Aorta (tissue), 5 donors: ENCODE results near the gene NECTIN4. TPM values are rescaled to one million over a fixed set of nuclear protein-coding genes. Genes with fewer than 3 reads are reported as not detected.

ENCODE experiments used
- ATAC-seq: fragments of 200-7000 bp; cut with Tn5 transposase; one replicate; pipeline ENCODE4 v1.9.1; 2022; ENCODE audit warnings: moderate library complexity; ENCODE audit not compliant: low FRiP score
- DNase-seq, 2 donors: peaks; one replicate each; pipeline ENCODE4 v3.0.0-alpha.2; 2020
- H3K27ac ChIP-seq, 2 donors: one replicate each; pipeline ENCODE4 v1.5.1; 2013; ENCODE audit warnings: low read length in 2 of 2, mild to moderate bottlenecking in 2 of 2, moderate library complexity in 2 of 2, control low read depth in 1 of 2, inconsistent platforms in 1 of 2, low read depth in 1 of 2
- H3K27me3 ChIP-seq, 2 donors: one replicate each; pipeline ENCODE4 v1.6.1; 2013; ENCODE audit warnings: control low read depth in 1 of 2, low read length in 1 of 2, mild to moderate bottlenecking in 1 of 2, moderate library complexity in 1 of 2; ENCODE audit not compliant: insufficient read depth in 2 of 2, control insufficient read depth in 1 of 2
- H3K36me3 ChIP-seq, 2 donors: one replicate each; pipeline ENCODE4 v1.6.1; 2013; ENCODE audit warnings: control low read depth in 1 of 2, low read length in 1 of 2, mild to moderate bottlenecking in 1 of 2; ENCODE audit not compliant: insufficient read depth in 2 of 2, control insufficient read depth in 1 of 2
- H3K4me1 ChIP-seq, 2 donors: one replicate each; pipeline ENCODE4 v1.6.1; 2013; ENCODE audit warnings: low read length in 2 of 2, control low read depth in 1 of 2, mild to moderate bottlenecking in 1 of 2, moderate library complexity in 1 of 2; ENCODE audit not compliant: insufficient read depth in 2 of 2, control insufficient read depth in 1 of 2
- H3K4me3 ChIP-seq, 2 donors: one replicate each; pipeline ENCODE4 v1.5.1; 2013; ENCODE audit warnings: low read length in 2 of 2, control low read depth in 1 of 2, mild to moderate bottlenecking in 1 of 2
- H3K9me3 ChIP-seq: one replicate; pipeline ENCODE4 v1.6.1; 2013; ENCODE audit warnings: mild to moderate bottlenecking, low read length; ENCODE audit not compliant: control insufficient read depth
- WGBS, 2 donors: extraction: QIAGEN DNeasy Blood & Tissue Kit; methylation state at CpG; one replicate each; pipeline ENCODE4 v1.1.7; 2013; 5-methylcytosine and 5-hydroxymethylcytosine counted together
- intact Hi-C, 2 donors: fragments of 100-400 bp; cut with DNase I; formaldehyde crosslinking; loops; one replicate each; pipeline versions ENCODE4 v1.14.2 to v1.15.0; 2022
- polyA plus RNA-seq, 2 donors: library from polyadenylated mRNA; stranded (reverse); fragments of 200-250 nt; gene quantifications; one replicate each; pipeline ENCODE4 v1.2.3, GENCODE V29; 2013
- total RNA-seq, 2 donors: library from RNA; stranded (reverse); fragmentation: NEBNext Ultra II Directional; extraction: Animal tissue kit (Norgen Biotek cat#: 25700); gene quantifications; one replicate each; pipeline ENCODE4 v1.2.1, GENCODE V29; 2021
- donor health status: healthy with polysubstance abuse.
- donor health status: Bipolar disorder and iron deficiency.
- donor health status: DM: no; HTN: no; CAD: no.
- donor health status: DM: no; HTN: no; CAD: no.
- donor health status: DM: yes; HTN: yes; CAD: no.

NECTIN4 gene
- total and polyA plus RNA-seq, 4 donors: 0.24 to 0.26 TPM; not detected in 2

GRCh38 chr1:161021165-161021969, 68.0 kb downstream of the NECTIN4 start:
- Histone ChIP-seq H3K9me3 (no peaks in the 10 kb centered on the region), H3K27me3 (no peaks in the 10 kb centered on the region), H3K36me3 (no peaks in the 10 kb centered on the region), H3K4me1 (no peaks in the 10 kb centered on the region), H3K27ac (no peak overlapping the region), H3K4me3 (peak overlapping the region; percentile 15 to 44)
- intact Hi-C loops: no loop called here
- DNase-seq (peak; percentile 79 to 89), ATAC-seq (peak; percentile 88)
- WGBS, 2 donors: 13 to 14% methylated on average over 34 of the region's 34 CpGs

Other genes with a start within 250 kb of the NECTIN4 start
- gene CD244, start 226.7 kb downstream of the NECTIN4 start, total RNA-seq: 1 to 10 TPM in 1 of 2 donors, under 1 TPM in 1; 0.36 to 1.9 TPM
- gene CD244, start 226.7 kb downstream of the NECTIN4 start, polyA plus RNA-seq: under 1 TPM; 0.26 to 0.75 TPM
- gene ITLN1, start 204.4 kb downstream of the NECTIN4 start, total RNA-seq: 1 to 10 TPM in 1 of 2 donors, under 1 TPM in 1; 0.78 to 1.8 TPM
- gene ITLN1, start 204.4 kb downstream of the NECTIN4 start, polyA plus RNA-seq: 10 to 100 TPM; 58.6 to 72.6 TPM
- gene ITLN2, start 134.7 kb downstream of the NECTIN4 start, total RNA-seq: not detected
- gene ITLN2, start 134.7 kb downstream of the NECTIN4 start, polyA plus RNA-seq: 1 to 10 TPM; 4.5 to 5.5 TPM
- 10 to 100 TPM; 21.7 to 26.0 TPM for gene F11R, start 68.4 kb downstream of the NECTIN4 start, total RNA-seq
- 1 to 10 TPM; 2.4 to 8.0 TPM for gene F11R, start 68.4 kb downstream of the NECTIN4 start, polyA plus RNA-seq
- gene TSTD1, start 50.6 kb downstream of the NECTIN4 start, total RNA-seq: 10 to 100 TPM in 1 of 2 donors, 1 to 10 TPM in 1; 9.1 to 12.5 TPM
- gene TSTD1, start 50.6 kb downstream of the NECTIN4 start, polyA plus RNA-seq: 10 to 100 TPM; 13.2 to 31.9 TPM
- gene USF1, start 43.6 kb downstream of the NECTIN4 start, total RNA-seq: 10 to 100 TPM; 42.2 to 67.0 TPM
- gene USF1, start 43.6 kb downstream of the NECTIN4 start, polyA plus RNA-seq: 100 to 1,000 TPM in 1 of 2 donors, 10 to 100 TPM in 1; 33.8 to 124 TPM
- 10 to 100 TPM; 14.7 to 20.5 TPM for gene ARHGAP30, start 19.7 kb downstream of the NECTIN4 start, total RNA-seq
- 10 to 100 TPM in 1 of 2 donors, 1 to 10 TPM in 1; 1.3 to 12.1 TPM for gene ARHGAP30, start 19.7 kb downstream of the NECTIN4 start, polyA plus RNA-seq
- gene KLHDC9, start 8.8 kb upstream of the NECTIN4 start, total RNA-seq: 1 to 10 TPM in 1 of 2 donors, under 1 TPM in 1; 0.78 to 2.5 TPM
- gene KLHDC9, start 8.8 kb upstream of the NECTIN4 start, polyA plus RNA-seq: 10 to 100 TPM in 1 of 2 donors, 1 to 10 TPM in 1; 7.9 to 14.8 TPM
- 10 to 100 TPM; 36.4 to 42.3 TPM for gene PFDN2, start 28.5 kb upstream of the NECTIN4 start, total RNA-seq
- gene PFDN2, start 28.5 kb upstream of the NECTIN4 start, polyA plus RNA-seq: 100 to 1,000 TPM in 1 of 2 donors, 10 to 100 TPM in 1; 74.6 to 116 TPM
- 10 to 100 TPM; 31.1 to 41.6 TPM for gene NIT1, start 28.5 kb upstream of the NECTIN4 start, total RNA-seq
- 10 to 100 TPM; 47.6 to 50.5 TPM for gene NIT1, start 28.5 kb upstream of the NECTIN4 start, polyA plus RNA-seq
- gene DEDD, start 43.1 kb upstream of the NECTIN4 start, total RNA-seq: 10 to 100 TPM; 44.7 to 46.8 TPM
- 10 to 100 TPM; 25.2 to 39.7 TPM for gene DEDD, start 43.1 kb upstream of the NECTIN4 start, polyA plus RNA-seq
- gene UFC1, start 64.4 kb upstream of the NECTIN4 start, total RNA-seq: 10 to 100 TPM; 64.2 to 70.3 TPM
- 100 to 1,000 TPM; 143 to 184 TPM for gene UFC1, start 64.4 kb upstream of the NECTIN4 start, polyA plus RNA-seq
- 10 to 100 TPM; 16.4 to 28.1 TPM for gene USP21, start 69.9 kb upstream of the NECTIN4 start, total RNA-seq
- gene USP21, start 69.9 kb upstream of the NECTIN4 start, polyA plus RNA-seq: 10 to 100 TPM; 15.7 to 24.7 TPM
- gene PPOX, start 76.9 kb upstream of the NECTIN4 start, total RNA-seq: 10 to 100 TPM; 16.3 to 30.9 TPM
- gene PPOX, start 76.9 kb upstream of the NECTIN4 start, polyA plus RNA-seq: 100 to 1,000 TPM in 1 of 2 donors, 10 to 100 TPM in 1; 17.0 to 126 TPM
- 10 to 100 TPM; 26.8 to 29.8 TPM for gene B4GALT3, start 87.9 kb upstream of the NECTIN4 start, total RNA-seq
- gene B4GALT3, start 87.9 kb upstream of the NECTIN4 start, polyA plus RNA-seq: 10 to 100 TPM; 13.9 to 23.1 TPM
- 100 to 1,000 TPM in 1 of 2 donors, 10 to 100 TPM in 1; 78.9 to 207 TPM for gene ADAMTS4, start 109.5 kb upstream of the NECTIN4 start, total RNA-seq
- gene ADAMTS4, start 109.5 kb upstream of the NECTIN4 start, polyA plus RNA-seq: 1 to 10 TPM; 1.4 to 6.8 TPM
- gene NDUFS2, start 112.8 kb upstream of the NECTIN4 start, total RNA-seq: 10 to 100 TPM; 55.3 to 63.4 TPM
- gene NDUFS2, start 112.8 kb upstream of the NECTIN4 start, polyA plus RNA-seq: 10 to 100 TPM; 64.2 to 88.1 TPM
- 10 to 100 TPM; 64.3 to 74.0 TPM for gene FCER1G, start 125.7 kb upstream of the NECTIN4 start, total RNA-seq
- 100 to 1,000 TPM in 1 of 2 donors, 10 to 100 TPM in 1; 35.7 to 154 TPM for gene FCER1G, start 125.7 kb upstream of the NECTIN4 start, polyA plus RNA-seq
- gene APOA2, start 134.1 kb upstream of the NECTIN4 start, total RNA-seq: not detected
- 1 to 10 TPM in 1 of 2 donors, not detected in 1; 1.3 TPM for gene APOA2, start 134.1 kb upstream of the NECTIN4 start, polyA plus RNA-seq
- 10 to 100 TPM in 1 of 2 donors, 1 to 10 TPM in 1; 10.0 to 12.9 TPM for gene TOMM40L, start 136.5 kb upstream of the NECTIN4 start, total RNA-seq
- 10 to 100 TPM; 10.2 to 11.6 TPM for gene TOMM40L, start 136.5 kb upstream of the NECTIN4 start, polyA plus RNA-seq
- not detected for gene NR1I3, start 148.6 kb upstream of the NECTIN4 start, total RNA-seq
- gene NR1I3, start 148.6 kb upstream of the NECTIN4 start, polyA plus RNA-seq: not detected
- 1 to 10 TPM in 1 of 2 donors, under 1 TPM in 1; 0.69 to 1.2 TPM for gene PCP4L1, start 169.2 kb upstream of the NECTIN4 start, total RNA-seq
- gene PCP4L1, start 169.2 kb upstream of the NECTIN4 start, polyA plus RNA-seq: not detected
- gene MPZ, start 220.4 kb upstream of the NECTIN4 start, total RNA-seq: 10 to 100 TPM; 11.2 to 19.4 TPM
- gene MPZ, start 220.4 kb upstream of the NECTIN4 start, polyA plus RNA-seq: 1 to 10 TPM in 1 of 2 donors, not detected in 1; 1.5 TPM
- 100 to 1,000 TPM; 103 to 127 TPM for gene SDHC, start 224.8 kb upstream of the NECTIN4 start, total RNA-seq
- gene SDHC, start 224.8 kb upstream of the NECTIN4 start, polyA plus RNA-seq: 100 to 1,000 TPM; 117 to 129 TPM